Stimulated activated CD8-positive, alpha-beta memory T cell treated with anti-CD3 and anti-CD28 coated beads, Interleukin-4, amount 100 ng/mL, for 24 hours (primary cell): Measurements from ENCODE around the gene S1PR3.
A peak's percentile ranks its signal among the peaks of the same experiment; 100 is the strongest.
"Not testable (repeated sequence)": the region's sequence is repeated elsewhere in the genome, so short reads cannot be mapped to it uniquely, and the experiment has no call there.

ENCODE experiments used
- DNase-seq: peaks from one replicate; pipeline ENCODE4 v3.0.0-alpha.2; 2020; ENCODE audit warnings: low read depth

The S1PR3 gene

GRCh38 chr9:88991066-88992034, at the start of gene S1PR3:
Gene S1PR3 (plus strand): TSS chr9:88991468. CDS start chr9:89001201, 9,733 bp downstream.
- DNase-seq: peak; percentile 18

DNA sequence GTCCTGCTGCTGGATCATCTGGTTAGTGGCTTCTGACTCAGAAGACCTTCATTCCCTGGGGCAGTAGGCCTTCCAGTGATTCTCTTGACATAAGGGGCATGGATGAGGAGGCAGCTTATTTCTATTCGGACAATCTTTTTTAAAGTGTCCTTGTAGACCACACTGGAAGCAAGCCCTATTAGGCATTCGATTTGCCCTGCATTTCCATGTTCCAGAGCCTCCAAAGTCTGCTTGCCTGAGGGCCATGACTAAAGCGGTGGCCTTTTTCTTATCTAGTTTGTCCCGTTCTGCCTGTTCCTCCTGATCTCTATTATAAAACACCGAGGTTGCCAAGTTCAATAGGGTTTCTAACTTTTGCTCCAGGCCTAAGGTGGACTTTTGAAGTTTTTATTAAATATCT, 49.7 kb upstream of the S1PR3 start:
- not testable (repeated sequence) for DNase-seq

GRCh38 chr9:88942411-88942810, 48.9 kb upstream of the S1PR3 start:
- DNase-seq: no peak

DNA sequence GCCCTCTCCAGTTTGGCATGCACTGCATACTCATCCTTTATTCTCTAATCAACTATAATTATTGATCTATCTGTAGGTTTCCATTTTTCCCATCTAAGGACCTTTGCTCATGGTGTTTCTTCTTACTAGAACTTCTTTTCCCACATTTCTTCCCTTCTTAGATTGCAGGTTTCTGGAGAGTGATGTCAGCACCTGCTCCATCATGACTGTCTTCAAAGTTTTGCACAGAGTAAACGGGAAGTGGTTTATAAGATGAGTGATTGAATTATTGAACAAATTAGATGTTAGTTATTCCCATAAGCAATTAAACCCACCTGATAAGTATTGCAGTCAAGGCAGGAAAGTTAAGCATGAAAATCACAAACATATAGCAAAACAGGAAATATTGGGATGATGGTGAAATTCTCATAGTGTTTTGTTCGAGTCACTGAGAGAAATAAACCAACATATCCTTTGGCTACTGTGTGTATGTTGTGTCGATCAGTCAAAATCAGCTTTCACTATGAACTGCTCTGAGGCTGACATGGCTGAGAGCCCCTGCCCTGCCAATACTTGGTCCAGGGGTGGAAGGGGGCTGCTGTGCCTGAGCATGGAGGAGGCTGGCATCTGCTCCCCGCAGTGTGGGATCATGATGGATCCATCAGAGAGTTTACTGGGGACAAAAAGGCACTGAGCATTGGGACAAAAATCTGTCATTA, 45.5 kb upstream of the S1PR3 start:
- no peak for DNase-seq

GRCh38 chr9:88947581-88948573, 43.4 kb upstream of the S1PR3 start:
- DNase-seq: no peak

- no peak for DNase-seq
These were observed 41.8 kb upstream of the S1PR3 start for GRCh38 chr9:88949425-88949824.

- no peak for DNase-seq
These were observed 41.3 kb upstream of the S1PR3 start for GRCh38 chr9:88949961-88950340.

DNA sequence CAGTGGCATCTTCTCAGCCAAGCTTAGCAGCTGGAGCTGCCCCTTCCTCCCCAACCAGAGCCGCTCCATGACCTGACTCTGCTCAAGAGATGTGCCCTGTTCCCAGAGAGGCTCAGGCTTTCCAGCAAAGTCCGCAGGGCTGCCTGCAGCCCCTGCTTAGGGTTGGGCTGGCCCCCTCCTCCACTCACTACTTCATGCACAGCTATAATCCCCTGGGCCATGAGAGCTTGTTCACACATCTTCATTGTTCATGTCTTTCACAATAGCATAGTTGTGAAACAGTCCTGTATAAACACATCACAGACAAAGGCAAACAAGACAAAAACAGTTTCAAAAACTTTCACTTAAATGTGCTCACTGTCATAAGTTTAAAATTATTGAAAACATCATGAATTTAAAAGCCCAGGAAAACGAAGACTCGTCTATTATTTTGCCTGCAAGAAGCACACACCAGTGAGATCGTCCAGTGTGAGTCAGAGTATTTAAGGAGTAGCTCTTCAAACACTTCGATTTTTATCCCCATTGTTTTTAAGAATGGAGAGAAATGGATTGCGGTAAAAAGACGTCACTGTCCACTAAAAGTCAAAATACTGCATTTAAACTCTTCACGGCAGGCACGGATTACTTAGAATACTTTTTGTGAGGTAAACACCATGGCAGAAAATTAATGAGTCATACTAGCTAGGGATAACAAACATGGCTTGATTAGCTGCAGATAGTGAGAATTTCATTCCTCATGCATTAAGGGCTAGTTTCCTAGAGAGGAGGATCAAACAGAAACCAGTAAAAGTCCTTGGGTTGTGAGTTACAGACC, 40.7 kb upstream of the S1PR3 start:
- no peak for DNase-seq

DNA sequence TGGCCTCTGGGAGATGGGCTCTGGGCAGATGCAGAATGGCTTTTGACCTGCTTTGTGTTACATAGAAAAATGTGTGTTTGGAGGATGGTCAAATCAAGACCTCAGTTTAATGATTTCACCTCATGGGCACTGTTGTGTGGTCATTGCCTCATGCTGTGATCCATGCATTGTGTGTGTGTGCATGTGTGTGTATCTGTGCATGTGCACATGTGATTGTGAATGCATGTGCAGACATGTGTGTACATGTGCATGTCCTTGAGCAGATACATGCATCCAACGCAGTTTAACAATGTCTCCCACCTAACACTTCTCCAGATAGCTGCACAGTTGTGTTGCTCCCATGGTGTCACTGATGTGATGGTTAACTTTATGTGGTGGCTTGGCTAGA, 40.1 kb upstream of the S1PR3 start:
- DNase-seq: no peak

GRCh38 chr9:88952086-88952615, 39.1 kb upstream of the S1PR3 start:
- DNase-seq: no peak

- no peak for DNase-seq
These were observed 38.3 kb upstream of the S1PR3 start for GRCh38 chr9:88952976-88953375.

DNA sequence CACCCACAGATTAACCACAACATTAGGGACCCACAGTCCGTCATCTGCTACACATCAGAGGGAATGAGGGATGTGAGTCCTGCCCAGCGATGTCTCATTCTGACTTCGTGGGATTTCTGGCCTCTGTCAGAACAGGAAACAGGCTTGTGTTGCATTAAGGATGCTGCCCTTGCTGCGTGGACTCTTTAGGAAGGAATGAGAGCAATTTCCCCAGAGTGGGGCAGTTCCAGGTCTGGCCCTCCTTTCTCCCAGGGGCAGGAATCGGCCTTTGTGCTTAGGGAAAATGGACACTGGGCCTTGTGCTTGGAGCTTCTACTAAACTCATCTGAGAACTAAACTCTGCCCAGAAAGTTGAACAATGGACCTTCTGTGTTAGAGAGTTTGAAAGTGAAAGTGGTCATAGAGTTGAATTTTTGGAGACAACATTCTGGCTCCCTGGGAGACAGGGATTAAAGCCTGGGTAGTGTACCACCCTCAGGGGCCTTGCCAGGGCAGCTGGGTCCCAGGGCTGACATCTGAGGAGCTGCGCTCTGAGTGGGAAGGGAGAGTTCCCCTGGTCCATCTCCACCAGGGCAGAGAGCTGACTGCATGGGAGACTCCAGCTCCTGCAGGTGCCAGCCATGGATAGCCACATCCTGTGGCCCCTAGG, 37.8 kb upstream of the S1PR3 start:
- DNase-seq: no peak

DNA sequence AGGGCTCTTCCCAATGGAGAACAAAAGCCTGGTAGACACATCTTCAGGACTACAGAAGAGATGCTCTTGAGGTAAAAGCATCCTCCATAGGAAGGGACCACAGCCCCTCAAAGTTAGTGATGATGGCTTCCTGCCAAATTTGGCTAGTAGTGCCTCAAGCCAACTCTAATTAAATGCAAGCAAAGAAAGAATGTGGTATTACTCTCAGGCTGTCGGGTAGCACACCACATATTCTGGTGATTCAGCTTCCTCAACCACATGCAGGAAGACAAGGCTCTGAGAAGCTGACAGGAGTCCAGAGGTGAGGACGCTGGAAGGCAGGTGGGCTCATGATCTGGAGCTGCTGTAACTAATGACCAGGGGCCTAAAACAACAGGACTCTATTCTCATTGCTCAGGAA, 37.2 kb upstream of the S1PR3 start:
- DNase-seq: no peak

- no peak for DNase-seq
These were observed 33.7 kb upstream of the S1PR3 start for GRCh38 chr9:88957526-88957925.

- DNase-seq: no peak
These were observed 31.4 kb upstream of the S1PR3 start for GRCh38 chr9:88959727-88960469.

DNA sequence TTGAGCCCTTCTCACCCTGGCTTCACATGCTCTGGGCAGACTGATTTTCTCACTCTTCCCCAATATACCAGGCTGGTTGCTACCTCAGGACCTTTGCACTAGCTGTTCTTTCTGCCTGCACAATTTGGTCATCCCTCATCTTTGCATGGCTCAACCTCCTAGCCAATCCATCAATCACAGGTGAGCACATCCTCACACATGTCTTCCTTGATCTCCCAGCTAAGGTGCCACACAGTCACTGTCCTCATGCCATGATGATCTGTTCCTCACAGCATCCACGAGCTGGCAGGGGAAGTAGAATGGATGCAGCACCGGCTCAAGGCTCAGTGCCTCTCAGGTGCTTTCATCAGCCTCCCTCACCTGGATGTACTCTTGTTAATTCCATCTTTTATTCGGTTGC, 30.6 kb upstream of the S1PR3 start:
- DNase-seq: no peak

GRCh38 chr9:88965473-88965872, 25.8 kb upstream of the S1PR3 start:
- DNase-seq: no peak

DNA sequence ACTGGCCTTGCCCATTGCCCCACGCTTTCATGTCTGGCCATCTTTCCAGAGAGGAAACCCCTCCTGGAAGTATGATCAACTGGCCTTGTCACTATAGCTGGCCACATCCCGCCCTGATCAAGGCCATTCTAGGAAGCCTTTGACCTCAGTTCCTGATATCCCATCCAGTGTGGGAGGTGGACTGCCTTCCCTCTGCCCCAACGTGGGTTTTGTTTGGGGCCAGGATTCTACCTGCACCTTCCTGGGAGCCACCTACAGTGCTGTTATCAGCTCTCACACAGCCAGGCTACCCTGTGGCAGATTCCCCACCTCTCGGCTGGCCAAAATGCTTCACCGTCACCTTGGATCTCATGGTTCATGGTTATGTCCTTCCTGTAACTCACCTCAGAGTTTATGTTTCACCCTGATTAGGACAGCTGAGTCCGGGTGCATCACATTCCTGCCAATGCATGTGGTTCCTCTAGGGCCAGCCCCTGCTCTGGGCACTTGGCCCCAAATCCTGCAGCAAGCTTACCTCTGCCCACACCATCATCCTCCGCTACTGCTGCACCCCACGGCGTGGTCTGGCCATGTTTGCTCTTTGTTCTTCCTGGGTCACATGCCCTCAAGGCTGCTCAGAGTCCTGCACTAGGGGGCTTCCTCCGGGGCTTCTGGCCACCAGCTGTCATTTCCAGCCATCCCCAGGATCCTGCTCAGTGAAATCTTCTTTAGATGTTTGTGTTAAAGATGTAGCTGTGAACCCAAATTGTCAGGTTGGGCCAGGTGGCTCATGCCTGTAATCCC, 24.2 kb upstream of the S1PR3 start:
- no peak for DNase-seq

GRCh38 chr9:88968799-88969198, 22.5 kb upstream of the S1PR3 start:
- DNase-seq: no peak
